ENCODE measurements around the gene KCNG2.

Gene KCNG2

GRCh38 chr18:79768745-79769144 lies 29.0 kb upstream of the KCNG2 start:
- Histone ChIP-seq H3K4me1 (ENCODE audit: control insufficient read depth, insufficient read depth, low read length, poor library complexity, severe bottlenecking) (no peaks in the 10 kb centered on the region), H3K27me3 (replicated peaks; ENCODE audit: control insufficient read depth, insufficient read depth, low read length, poor library complexity, severe bottlenecking) (no peaks in the 10 kb centered on the region), H3K4me3 (ENCODE audit: insufficient read depth, low read depth, low read length, poor library complexity, severe bottlenecking) (no peak overlapping the region), H3K27ac (ENCODE audit: insufficient read depth, low read length, poor library complexity, severe bottlenecking) (no peak overlapping the region), H3K36me3 (ENCODE audit: control insufficient read depth, insufficient read depth, low read length) (no peaks in the 10 kb centered on the region), H3K9me3 (ENCODE audit: control insufficient read depth, low read length) (no peaks in the 10 kb centered on the region)
- no peak for DNase-seq

GRCh38 chr18:79769698-79770500 lies 27.8 kb upstream of the KCNG2 start:
- Histone ChIP-seq H3K36me3 (ENCODE audit: control insufficient read depth, insufficient read depth, low read length) (no peaks in the 10 kb centered on the region), H3K4me1 (ENCODE audit: control insufficient read depth, insufficient read depth, low read length, poor library complexity, severe bottlenecking) (no peaks in the 10 kb centered on the region), H3K27ac (ENCODE audit: insufficient read depth, low read length, poor library complexity, severe bottlenecking) (no peak overlapping the region), H3K9me3 (ENCODE audit: control insufficient read depth, low read length) (no peaks in the 10 kb centered on the region), H3K27me3 (replicated peaks; ENCODE audit: control insufficient read depth, insufficient read depth, low read length, poor library complexity, severe bottlenecking) (no peaks in the 10 kb centered on the region), H3K4me3 (ENCODE audit: insufficient read depth, low read depth, low read length, poor library complexity, severe bottlenecking) (no peak overlapping the region)
- DNase-seq = no peak

- no peak for DNase-seq
- H3K27me3 ChIP-seq (replicated peaks; ENCODE audit: control insufficient read depth, insufficient read depth, low read length, poor library complexity, severe bottlenecking) = no peaks in the 10 kb centered on the region
- H3K4me1 ChIP-seq (ENCODE audit: control insufficient read depth, insufficient read depth, low read length, poor library complexity, severe bottlenecking) = no peaks in the 10 kb centered on the region
- no peak overlapping the region for H3K4me3 ChIP-seq (ENCODE audit: insufficient read depth, low read depth, low read length, poor library complexity, severe bottlenecking)
- no peaks in the 10 kb centered on the region for H3K36me3 ChIP-seq (ENCODE audit: control insufficient read depth, insufficient read depth, low read length)
- no peaks in the 10 kb centered on the region for H3K9me3 ChIP-seq (ENCODE audit: control insufficient read depth, low read length)
- no peak overlapping the region for H3K27ac ChIP-seq (ENCODE audit: insufficient read depth, low read length, poor library complexity, severe bottlenecking)
These were observed 27.3 kb upstream of the KCNG2 start for GRCh38 chr18:79770501-79770815.

GRCh38 chr18:79770826-79771225 lies 26.9 kb upstream of the KCNG2 start:
- Histone ChIP-seq H3K27ac (ENCODE audit: insufficient read depth, low read length, poor library complexity, severe bottlenecking) (no peak overlapping the region), H3K4me1 (ENCODE audit: control insufficient read depth, insufficient read depth, low read length, poor library complexity, severe bottlenecking) (no peaks in the 10 kb centered on the region), H3K9me3 (ENCODE audit: control insufficient read depth, low read length) (no peaks in the 10 kb centered on the region), H3K36me3 (ENCODE audit: control insufficient read depth, insufficient read depth, low read length) (no peaks in the 10 kb centered on the region), H3K4me3 (ENCODE audit: insufficient read depth, low read depth, low read length, poor library complexity, severe bottlenecking) (no peak overlapping the region), H3K27me3 (replicated peaks; ENCODE audit: control insufficient read depth, insufficient read depth, low read length, poor library complexity, severe bottlenecking) (no peaks in the 10 kb centered on the region)
- no peak for DNase-seq

- no peak for DNase-seq
These were observed 26.2 kb upstream of the KCNG2 start for GRCh38 chr18:79771446-79772107.

GRCh38 chr18:79772108-79772864 lies 25.5 kb upstream of the KCNG2 start:
- Histone ChIP-seq H3K4me3 (ENCODE audit: insufficient read depth, low read depth, low read length, poor library complexity, severe bottlenecking) (no peak overlapping the region), H3K36me3 (ENCODE audit: control insufficient read depth, insufficient read depth, low read length) (no peaks in the 10 kb centered on the region), H3K27me3 (replicated peaks; ENCODE audit: control insufficient read depth, insufficient read depth, low read length, poor library complexity, severe bottlenecking) (no peaks in the 10 kb centered on the region), H3K9me3 (ENCODE audit: control insufficient read depth, low read length) (no peaks in the 10 kb centered on the region), H3K4me1 (ENCODE audit: control insufficient read depth, insufficient read depth, low read length, poor library complexity, severe bottlenecking) (no peaks in the 10 kb centered on the region), H3K27ac (ENCODE audit: insufficient read depth, low read length, poor library complexity, severe bottlenecking) (no peak overlapping the region)
- DNase-seq = no peak

More at GRCh38 chr18:79771446-79772107, 26.2 kb upstream of the KCNG2 start:
- Histone ChIP-seq H3K9me3 (ENCODE audit: control insufficient read depth, low read length) (no peaks in the 10 kb centered on the region), H3K4me1 (ENCODE audit: control insufficient read depth, insufficient read depth, low read length, poor library complexity, severe bottlenecking) (no peaks in the 10 kb centered on the region), H3K27me3 (replicated peaks; ENCODE audit: control insufficient read depth, insufficient read depth, low read length, poor library complexity, severe bottlenecking) (no peaks in the 10 kb centered on the region), H3K27ac (ENCODE audit: insufficient read depth, low read length, poor library complexity, severe bottlenecking) (no peak overlapping the region), H3K36me3 (ENCODE audit: control insufficient read depth, insufficient read depth, low read length) (no peaks in the 10 kb centered on the region), H3K4me3 (ENCODE audit: insufficient read depth, low read depth, low read length, poor library complexity, severe bottlenecking) (no peak overlapping the region)

- Histone ChIP-seq H3K36me3 (ENCODE audit: control insufficient read depth, insufficient read depth, low read length) (no peaks in the 10 kb centered on the region), H3K9me3 (ENCODE audit: control insufficient read depth, low read length) (no peaks in the 10 kb centered on the region), H3K4me3 (ENCODE audit: insufficient read depth, low read depth, low read length, poor library complexity, severe bottlenecking) (no peak overlapping the region), H3K27ac (ENCODE audit: insufficient read depth, low read length, poor library complexity, severe bottlenecking) (no peak overlapping the region), H3K4me1 (ENCODE audit: control insufficient read depth, insufficient read depth, low read length, poor library complexity, severe bottlenecking) (no peaks in the 10 kb centered on the region), H3K27me3 (replicated peaks; ENCODE audit: control insufficient read depth, insufficient read depth, low read length, poor library complexity, severe bottlenecking) (no peaks in the 10 kb centered on the region)
- DNase-seq = no peak
These were observed 24.7 kb upstream of the KCNG2 start for GRCh38 chr18:79772865-79773696.

- H3K27ac ChIP-seq (ENCODE audit: insufficient read depth, low read length, poor library complexity, severe bottlenecking) = no peak overlapping the region
- DNase-seq = no peak
- H3K9me3 ChIP-seq (ENCODE audit: control insufficient read depth, low read length) = no peaks in the 10 kb centered on the region
- no peaks in the 10 kb centered on the region for H3K36me3 ChIP-seq (ENCODE audit: control insufficient read depth, insufficient read depth, low read length)
- H3K4me1 ChIP-seq (ENCODE audit: control insufficient read depth, insufficient read depth, low read length, poor library complexity, severe bottlenecking) = no peaks in the 10 kb centered on the region
- H3K27me3 ChIP-seq (replicated peaks; ENCODE audit: control insufficient read depth, insufficient read depth, low read length, poor library complexity, severe bottlenecking) = no peaks in the 10 kb centered on the region
- H3K4me3 ChIP-seq (ENCODE audit: insufficient read depth, low read depth, low read length, poor library complexity, severe bottlenecking) = no peak overlapping the region
These were observed 23.6 kb upstream of the KCNG2 start for GRCh38 chr18:79774111-79774510.

GRCh38 chr18:79775441-79776221 lies 22.1 kb upstream of the KCNG2 start:
- no peaks in the 10 kb centered on the region for H3K9me3 ChIP-seq (ENCODE audit: control insufficient read depth, low read length)
- no peak overlapping the region for H3K27ac ChIP-seq (ENCODE audit: insufficient read depth, low read length, poor library complexity, severe bottlenecking)
- no peaks in the 10 kb centered on the region for H3K27me3 ChIP-seq (replicated peaks; ENCODE audit: control insufficient read depth, insufficient read depth, low read length, poor library complexity, severe bottlenecking)
- H3K4me1 ChIP-seq (ENCODE audit: control insufficient read depth, insufficient read depth, low read length, poor library complexity, severe bottlenecking) = no peaks in the 10 kb centered on the region
- no peaks in the 10 kb centered on the region for H3K36me3 ChIP-seq (ENCODE audit: control insufficient read depth, insufficient read depth, low read length)
- H3K4me3 ChIP-seq (ENCODE audit: insufficient read depth, low read depth, low read length, poor library complexity, severe bottlenecking) = no peak overlapping the region
- DNase-seq = no peak

Measured in effector memory CD4-positive, alpha-beta T cell (primary cell).